Measurements from ENCODE around the gene ROM1.

GRCh38 chr11:62567018-62567633, 45.9 kb upstream of the ROM1 start:
- TF ChIP-seq CTCF (IDR thresholded peaks at IDR 0.05; ENCODE audit: low read length) (no peak), EZH2 (IDR thresholded peaks at IDR 0.05; ENCODE audit: borderline replicate concordance, low read length) (no peak)
